Suprapubic skin (tissue), 4 donors: Measurements from ENCODE around the gene CHST11.

Experiments used
- EP300 ChIP-seq: sonication (generic); formaldehyde crosslinking; IDR thresholded peaks from one replicate; pipeline ENCODE4 v1.6.1; 2017; ENCODE audit warnings: antibody characterized with exemption
- POLR2A ChIP-seq, 2 donors: fragments of 450-650 bp; IDR thresholded peaks; one replicate each; pipeline ENCODE4 v1.6.1; 2017; ENCODE audit warnings: antibody characterized with exemption in 2 of 2, mild to moderate bottlenecking in 2 of 2, moderate library complexity in 2 of 2
- POLR2AphosphoS5 ChIP-seq, 3 donors: sonication (generic); formaldehyde crosslinking; IDR thresholded peaks; one replicate each; pipeline ENCODE4 v1.6.1; 2017; ENCODE audit warnings: antibody characterized with exemption in 3 of 3
- TF ChIP-seq, protein P1 (sequence below), 2 donors: fragments of 200-600 bp in 1 of 2; fragments of 450-650 bp in 1 of 2; sonication (generic) in 1 of 2; IDR thresholded peaks; one replicate each; pipeline ENCODE4 v1.5.1; 2016 to 2019; ENCODE audit warnings: antibody characterized with exemption in 2 of 2, mild to moderate bottlenecking in 1 of 2, moderate library complexity in 1 of 2

DNA sequence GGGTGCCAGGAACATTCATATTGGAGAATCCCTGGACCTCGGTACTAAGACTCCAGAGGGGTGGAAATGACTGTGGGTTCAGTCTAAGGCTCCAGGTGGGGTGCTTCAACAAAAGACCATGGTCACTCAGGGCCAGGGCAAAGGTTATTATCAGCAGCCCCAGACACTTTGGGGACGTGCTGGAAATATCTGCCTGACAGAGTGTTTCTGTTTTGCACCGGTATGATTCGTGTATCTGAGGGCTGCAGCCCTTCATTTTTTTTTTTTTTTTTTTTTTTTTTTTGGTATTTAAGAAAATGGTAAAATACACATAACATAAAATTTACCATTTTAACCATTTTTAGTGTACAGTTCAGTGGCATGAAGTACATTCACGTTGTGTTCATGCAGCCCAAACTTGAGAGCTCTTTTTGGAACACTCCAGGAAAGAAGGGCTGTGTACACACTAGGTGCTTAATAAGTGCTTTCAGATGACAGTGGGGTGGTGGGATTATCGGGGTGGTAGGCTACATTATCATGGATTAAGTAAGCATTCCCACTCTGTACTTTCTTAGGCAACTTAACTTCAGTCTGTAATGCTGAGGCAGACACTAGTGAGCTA lies 120.3 kb downstream of the CHST11 start:
- TF ChIP-seq, protein P1, sequence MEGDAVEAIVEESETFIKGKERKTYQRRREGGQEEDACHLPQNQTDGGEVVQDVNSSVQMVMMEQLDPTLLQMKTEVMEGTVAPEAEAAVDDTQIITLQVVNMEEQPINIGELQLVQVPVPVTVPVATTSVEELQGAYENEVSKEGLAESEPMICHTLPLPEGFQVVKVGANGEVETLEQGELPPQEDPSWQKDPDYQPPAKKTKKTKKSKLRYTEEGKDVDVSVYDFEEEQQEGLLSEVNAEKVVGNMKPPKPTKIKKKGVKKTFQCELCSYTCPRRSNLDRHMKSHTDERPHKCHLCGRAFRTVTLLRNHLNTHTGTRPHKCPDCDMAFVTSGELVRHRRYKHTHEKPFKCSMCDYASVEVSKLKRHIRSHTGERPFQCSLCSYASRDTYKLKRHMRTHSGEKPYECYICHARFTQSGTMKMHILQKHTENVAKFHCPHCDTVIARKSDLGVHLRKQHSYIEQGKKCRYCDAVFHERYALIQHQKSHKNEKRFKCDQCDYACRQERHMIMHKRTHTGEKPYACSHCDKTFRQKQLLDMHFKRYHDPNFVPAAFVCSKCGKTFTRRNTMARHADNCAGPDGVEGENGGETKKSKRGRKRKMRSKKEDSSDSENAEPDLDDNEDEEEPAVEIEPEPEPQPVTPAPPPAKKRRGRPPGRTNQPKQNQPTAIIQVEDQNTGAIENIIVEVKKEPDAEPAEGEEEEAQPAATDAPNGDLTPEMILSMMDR (IDR thresholded peaks at IDR 0.05), result no peak
- TF ChIP-seq POLR2A (IDR thresholded peaks at IDR 0.05) (no peak), POLR2AphosphoS5 (IDR thresholded peaks at IDR 0.05) (no peak), EP300 (no peak)
